NB4 (cell line): ENCODE results near the gene BEST2.

Experiments used
- CTCF ChIP-seq: IDR thresholded peaks from one replicate; pipeline ENCODE4 v1.5.1; 2012; ENCODE audit warnings: low read depth, low read length
- POLR2A ChIP-seq: IDR thresholded peaks from 2 replicates; pipeline ENCODE4 v1.6.1; 2011; ENCODE audit warnings: mild to moderate bottlenecking; ENCODE audit not compliant: insufficient read length; ENCODE audit errors: extremely low read depth
- TF ChIP-seq, protein P1 (sequence below): IDR thresholded peaks from 2 replicates; pipeline ENCODE4 v1.6.1; 2011; ENCODE audit warnings: low read depth, low read length

DNA sequence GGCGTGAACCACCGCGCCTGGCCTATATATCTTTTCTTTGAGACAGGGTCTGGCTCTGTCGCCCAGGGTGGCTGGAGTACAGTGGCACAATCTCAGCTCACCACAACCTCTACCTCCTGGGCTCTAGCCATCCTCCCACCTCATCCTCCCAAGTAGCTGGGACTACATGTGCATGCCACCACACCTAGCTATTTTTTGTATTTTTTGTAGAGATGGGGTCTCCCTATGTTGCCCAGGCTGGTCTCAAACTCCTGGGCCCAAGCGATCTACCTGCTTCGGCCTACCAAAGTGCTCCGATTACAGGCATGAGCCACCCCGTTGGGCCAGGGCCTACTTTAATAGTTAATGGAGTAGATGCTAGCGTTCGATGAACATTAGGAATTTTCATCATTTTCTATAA, 31.3 kb upstream of the BEST2 start:
- TF ChIP-seq CTCF (no peak), POLR2A (no peak)
- TF ChIP-seq, protein P1, sequence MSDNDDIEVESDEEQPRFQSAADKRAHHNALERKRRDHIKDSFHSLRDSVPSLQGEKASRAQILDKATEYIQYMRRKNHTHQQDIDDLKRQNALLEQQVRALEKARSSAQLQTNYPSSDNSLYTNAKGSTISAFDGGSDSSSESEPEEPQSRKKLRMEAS, result no peak
